HG03575 (cell line): ENCODE measurements around the gene PEX11A.
"Not testable (repeated sequence)": the region's sequence is repeated elsewhere in the genome, so short reads cannot be mapped to it uniquely, and the experiment has no call there.

Experiments used
- ATAC-seq: cut with Tn5 transposase; IDR thresholded peaks from one replicate; pipeline ENCODE4 v1.9.1; 2021; ENCODE audit not compliant: unreplicated experiment, insufficient number of reproducible peaks, low FRiP score; ENCODE audit errors: extremely low read depth

PEX11A gene

GRCh38 chr15:89690276-89691218 lies at the start of gene PEX11A, which contains the start of gene WDR93:
Gene PEX11A (minus strand): TSS chr15:89690754. CDS start chr15:89690632, 122 bp downstream.
Gene WDR93 (plus strand): TSS chr15:89690811. CDS start chr15:89701747, 10,936 bp downstream.
- no peak for ATAC-seq

- ATAC-seq: no peak
Measured at GRCh38 chr15:89740137-89740536, 49.6 kb upstream of the PEX11A start.

- no peak for ATAC-seq
Measured at GRCh38 chr15:89735773-89736172, 45.2 kb upstream of the PEX11A start.

- no peak for ATAC-seq
Measured at GRCh38 chr15:89732451-89733172, 42.1 kb upstream of the PEX11A start.

GRCh38 chr15:89731275-89731674 lies 40.7 kb upstream of the PEX11A start:
- ATAC-seq: no peak

- ATAC-seq: no peak
Measured at GRCh38 chr15:89728254-89728653, 37.7 kb upstream of the PEX11A start.

- ATAC-seq: no peak
Measured at GRCh38 chr15:89725064-89725463, 34.5 kb upstream of the PEX11A start.

GRCh38 chr15:89724621-89725020 lies 34.1 kb upstream of the PEX11A start:
- no peak for ATAC-seq

- no peak for ATAC-seq
Measured at GRCh38 chr15:89723031-89723430, 32.5 kb upstream of the PEX11A start.

GRCh38 chr15:89714775-89715174 lies 24.2 kb upstream of the PEX11A start:
- no peak for ATAC-seq

GRCh38 chr15:89707577-89707976 lies 17.0 kb upstream of the PEX11A start:
- no peak for ATAC-seq

- ATAC-seq: no peak
Measured at GRCh38 chr15:89704411-89704810, 13.9 kb upstream of the PEX11A start.

- ATAC-seq: no peak
Measured at GRCh38 chr15:89695198-89695597, 4.6 kb upstream of the PEX11A start.

GRCh38 chr15:89693696-89694095 lies 3.1 kb upstream of the PEX11A start:
- no peak for ATAC-seq

- no peak for ATAC-seq
Measured at GRCh38 chr15:89693091-89693490, 2.5 kb upstream of the PEX11A start.

- not testable (repeated sequence) for ATAC-seq
Measured at GRCh38 chr15:89689930-89690275, 651 bp downstream of the PEX11A start.

- ATAC-seq: no peak
Measured at GRCh38 chr15:89686522-89686921, 4.0 kb downstream of the PEX11A start.

- ATAC-seq: no peak
Measured at GRCh38 chr15:89685995-89686394, 4.6 kb downstream of the PEX11A start.

- no peak for ATAC-seq
Measured at GRCh38 chr15:89681146-89681545, 9.4 kb downstream of the PEX11A start.

- no peak for ATAC-seq
Measured at GRCh38 chr15:89680282-89680873, 10.2 kb downstream of the PEX11A start.
